Activated T-cell treated with anti-CD3 and anti-CD28 coated beads, Interleukin-2, amount 50 U/mL, for 72 hours (primary cell): Measurements from ENCODE around the gene SLC38A10. TPM values are rescaled to one million over a fixed set of nuclear protein-coding genes. Genes with fewer than 3 reads are reported as not detected.

ENCODE experiments used
- ATAC-seq, 2 donors: fragments of 150-1000 bp; cut with Tn5 transposase; replicated peaks in 1 of 2; 2 replicates each; pipeline ENCODE4 v1.10.0; 2021; ENCODE audit warnings: moderate library complexity in 2 of 2, mild to moderate bottlenecking in 1 of 2
- DNase-seq, 2 donors: peaks; one replicate each; pipeline ENCODE4 v3.0.0; 2021 to 2022; ENCODE audit warnings: mixed read lengths in 1 of 2
- H3K27ac Mint-ChIP-seq: one replicate; pipeline ENCODE4 v1.8.0; 2022; ENCODE audit warnings: mild to moderate bottlenecking, moderate library complexity, mixed read lengths
- H3K27me3 Mint-ChIP-seq: one replicate; pipeline ENCODE4 v1.8.0; 2022; ENCODE audit warnings: low read depth, mixed read lengths
- H3K36me3 Mint-ChIP-seq, 2 donors: one replicate each; pipeline ENCODE4 v1.8.0; 2022; ENCODE audit warnings: mixed read lengths in 2 of 2, mild to moderate bottlenecking in 1 of 2; ENCODE audit not compliant: insufficient read depth in 2 of 2
- H3K4me1 Mint-ChIP-seq: one replicate; pipeline ENCODE4 v1.8.0; 2022; ENCODE audit warnings: low read depth, mixed read lengths
- H3K4me3 Mint-ChIP-seq, 2 donors: one replicate each; pipeline ENCODE4 v1.8.0; 2022; ENCODE audit warnings: mild to moderate bottlenecking in 2 of 2, mixed read lengths in 2 of 2, moderate library complexity in 2 of 2
- H3K9me3 Mint-ChIP-seq, 2 donors: one replicate each; pipeline ENCODE4 v1.8.0; 2022; ENCODE audit warnings: mixed read lengths in 2 of 2
- total RNA-seq, 2 donors: library from RNA; stranded (reverse); gene quantifications; one replicate each; pipeline ENCODE4 v1.2.3, GENCODE V29; 2022

SLC38A10 gene
- total RNA-seq, 2 donors from 2014 or later: 49.8 to 63.6 TPM

DNA sequence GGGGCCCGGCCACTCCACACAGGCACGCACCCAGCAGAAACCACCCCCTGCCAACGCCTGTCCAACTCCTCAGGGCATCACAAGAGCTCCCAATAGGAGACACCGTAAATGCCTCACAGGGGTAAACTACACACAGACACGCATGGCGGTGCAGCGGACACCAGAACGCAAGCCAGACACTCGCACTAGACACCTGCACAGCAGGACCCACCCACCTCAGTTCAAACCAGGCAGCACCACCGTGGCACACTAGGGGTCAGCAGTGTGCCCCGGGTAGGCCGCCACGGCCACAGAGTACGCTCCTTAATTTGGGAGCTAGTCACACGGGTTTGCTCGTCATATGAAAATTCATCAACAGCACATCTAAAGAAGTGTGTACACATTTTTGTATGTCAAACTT is 3.4 kb downstream of the SLC38A10 start:
- H3K4me1 Mint-ChIP-seq: peaks cover 39% of the 10 kb centered on the region
- DNase-seq (peak; percentile 81 to 82), ATAC-seq (peak; percentile 60 to 61)
- no peaks in the 10 kb centered on the region for H3K9me3 Mint-ChIP-seq
- peaks cover 3 to 4% of the 10 kb centered on the region in 2 donors for H3K36me3 Mint-ChIP-seq
- H3K27ac Mint-ChIP-seq: no peak overlapping the region
- no peaks in the 10 kb centered on the region for H3K27me3 Mint-ChIP-seq
- no peak overlapping the region for H3K4me3 Mint-ChIP-seq

DNA sequence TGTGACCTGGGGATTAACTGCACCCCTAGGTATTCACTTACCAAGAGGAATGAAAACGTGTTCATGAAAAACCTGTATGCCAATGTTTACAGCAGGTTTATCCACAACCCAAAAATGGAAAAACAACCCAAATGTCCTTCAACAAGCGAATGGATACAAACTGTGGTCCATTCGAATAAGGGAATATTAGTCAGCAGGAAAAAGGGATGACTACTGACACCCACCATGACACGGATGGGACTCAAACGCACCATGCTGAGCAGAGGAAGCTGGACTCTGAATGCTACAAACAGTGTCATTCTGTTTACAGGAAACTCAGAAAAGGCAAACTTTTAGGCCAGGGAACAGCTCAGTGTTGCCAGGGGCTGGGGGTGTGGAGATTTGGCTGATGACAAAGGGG is 4.9 kb downstream of the SLC38A10 start:
- no peak overlapping the region for H3K4me3 Mint-ChIP-seq
- no peaks in the 10 kb centered on the region for H3K27me3 Mint-ChIP-seq
- H3K27ac Mint-ChIP-seq: no peak overlapping the region
- DNase-seq (no peak), ATAC-seq (no peak)
- H3K4me1 Mint-ChIP-seq: peaks cover 36% of the 10 kb centered on the region
- H3K36me3 Mint-ChIP-seq: peaks cover 3% of the 10 kb centered on the region in 2 donors
- no peaks in the 10 kb centered on the region for H3K9me3 Mint-ChIP-seq

DNA sequence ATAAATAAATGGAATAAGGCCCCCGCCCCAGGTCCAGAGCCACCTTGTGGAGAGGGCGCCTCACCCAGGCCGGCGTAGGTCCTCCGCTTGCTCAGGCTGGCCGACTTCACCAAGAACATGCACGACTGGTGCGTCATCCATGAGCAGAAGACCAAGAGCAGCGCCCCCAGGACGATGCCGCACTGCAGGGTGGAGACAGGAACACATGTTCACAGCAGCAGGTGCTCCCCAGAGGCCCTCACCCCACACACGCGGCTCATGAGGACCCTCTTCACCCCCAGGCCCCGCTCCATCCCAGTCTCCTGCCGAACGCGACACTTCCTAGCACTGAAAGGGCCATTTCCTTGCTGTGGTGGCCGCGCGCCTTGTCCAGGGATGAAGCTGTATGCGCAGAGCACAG is 5.5 kb downstream of the SLC38A10 start:
- Mint-ChIP-seq H3K36me3 (peaks cover 3% of the 10 kb centered on the region in 2 donors), H3K4me3 (no peak overlapping the region), H3K27ac (no peak overlapping the region), H3K4me1 (peaks cover 41% of the 10 kb centered on the region), H3K9me3 (no peaks in the 10 kb centered on the region), H3K27me3 (no peaks in the 10 kb centered on the region)
- DNase-seq (no peak), ATAC-seq (no peak)

DNA sequence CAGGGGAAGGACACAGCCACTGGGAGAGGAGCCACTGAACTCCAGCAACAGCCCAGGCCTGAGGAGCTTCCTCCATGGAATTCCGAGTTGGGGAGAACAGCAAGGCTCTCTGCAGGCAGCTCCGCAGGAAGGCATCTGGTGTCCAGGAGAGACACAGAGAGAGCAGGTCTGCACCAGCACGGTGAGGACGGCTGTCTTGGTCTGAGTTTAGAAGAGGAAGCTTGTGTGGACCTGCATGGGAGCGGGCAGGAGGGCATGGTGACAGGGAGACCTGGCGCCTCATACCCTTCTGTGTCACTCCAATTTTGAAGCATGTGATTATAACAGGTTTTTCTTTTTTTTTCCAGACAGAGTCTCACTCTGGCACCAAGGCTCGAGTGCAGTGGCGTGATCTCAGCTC is 6.4 kb downstream of the SLC38A10 start:
- Mint-ChIP-seq H3K27me3 (no peaks in the 10 kb centered on the region), H3K9me3 (no peaks in the 10 kb centered on the region), H3K4me1 (peaks cover 34% of the 10 kb centered on the region), H3K27ac (no peak overlapping the region), H3K4me3 (no peak overlapping the region), H3K36me3 (peaks cover 0 to 1% of the 10 kb centered on the region in 2 donors)
- no peak for ATAC-seq
- no peak for DNase-seq

DNA sequence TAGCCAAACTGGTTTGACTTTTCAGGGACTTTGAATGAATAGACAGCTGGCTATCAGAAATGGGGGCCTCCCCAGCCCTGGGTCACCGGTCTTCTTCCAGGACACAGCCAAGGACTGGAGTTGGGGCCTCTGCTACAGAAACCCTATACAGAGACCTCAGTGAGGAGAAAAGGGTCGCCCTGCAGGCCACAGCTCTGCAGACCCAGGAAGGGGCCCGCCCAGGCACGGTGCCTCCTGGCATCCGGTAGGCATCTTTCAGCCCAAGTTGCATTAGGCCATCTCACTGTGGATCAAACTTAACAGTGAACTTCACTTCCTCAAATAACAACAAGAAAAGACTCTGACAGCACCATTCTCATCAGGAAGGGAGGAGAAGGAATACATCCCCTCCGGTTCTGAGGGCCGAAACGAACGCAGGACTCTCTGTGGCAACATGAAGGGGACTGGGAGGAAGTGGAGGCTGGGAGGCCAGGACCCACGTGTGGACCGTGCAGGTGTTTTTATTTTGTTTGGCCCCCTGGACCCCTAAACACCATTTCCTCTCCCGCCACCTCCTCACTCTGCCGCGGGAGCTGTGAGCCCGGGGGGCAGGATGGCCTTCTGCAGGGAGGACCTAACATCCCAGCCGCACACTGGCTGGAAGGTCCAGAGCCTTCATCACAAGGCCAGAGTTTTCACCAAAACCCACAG is 7.2 kb downstream of the SLC38A10 start:
- Mint-ChIP-seq H3K27ac (peak overlapping the region; percentile 12), H3K36me3 (peaks cover 0 to 1% of the 10 kb centered on the region in 2 donors), H3K27me3 (no peaks in the 10 kb centered on the region), H3K9me3 (no peaks in the 10 kb centered on the region), H3K4me3 (peak overlapping the region in 1 of 2 donors; percentile 1), H3K4me1 (peaks cover 32% of the 10 kb centered on the region)
- ATAC-seq: no peak
- no peak for DNase-seq

DNA sequence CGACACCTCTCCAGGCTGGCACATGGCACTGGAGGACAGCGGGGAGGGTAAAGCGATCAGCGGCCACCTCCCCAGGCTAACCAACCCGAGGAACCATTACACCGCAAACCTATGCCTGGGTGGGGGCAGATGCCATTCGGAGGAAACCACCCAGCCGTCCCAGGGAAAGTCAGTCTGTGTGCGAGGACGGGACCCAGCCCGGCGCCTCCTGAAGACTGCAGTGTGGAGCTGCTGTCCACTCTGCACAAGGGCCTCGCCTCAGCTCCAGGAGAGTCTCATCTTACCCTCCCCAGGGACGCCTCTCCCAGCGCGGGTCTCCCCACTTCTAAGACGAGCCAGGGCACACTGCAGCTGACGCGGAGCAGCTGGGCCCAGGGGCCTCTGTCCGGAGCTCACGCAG is 8.0 kb downstream of the SLC38A10 start:
- H3K36me3 Mint-ChIP-seq: peaks cover 0 to 1% of the 10 kb centered on the region in 2 donors
- peaks cover 32% of the 10 kb centered on the region for H3K4me1 Mint-ChIP-seq
- no peaks in the 10 kb centered on the region for H3K9me3 Mint-ChIP-seq
- H3K27me3 Mint-ChIP-seq: no peaks in the 10 kb centered on the region
- peak overlapping the region; percentile 12 for H3K27ac Mint-ChIP-seq
- peak overlapping the region in 1 of 2 donors; percentile 1 for H3K4me3 Mint-ChIP-seq
- DNase-seq: no peak
- ATAC-seq: no peak

DNA sequence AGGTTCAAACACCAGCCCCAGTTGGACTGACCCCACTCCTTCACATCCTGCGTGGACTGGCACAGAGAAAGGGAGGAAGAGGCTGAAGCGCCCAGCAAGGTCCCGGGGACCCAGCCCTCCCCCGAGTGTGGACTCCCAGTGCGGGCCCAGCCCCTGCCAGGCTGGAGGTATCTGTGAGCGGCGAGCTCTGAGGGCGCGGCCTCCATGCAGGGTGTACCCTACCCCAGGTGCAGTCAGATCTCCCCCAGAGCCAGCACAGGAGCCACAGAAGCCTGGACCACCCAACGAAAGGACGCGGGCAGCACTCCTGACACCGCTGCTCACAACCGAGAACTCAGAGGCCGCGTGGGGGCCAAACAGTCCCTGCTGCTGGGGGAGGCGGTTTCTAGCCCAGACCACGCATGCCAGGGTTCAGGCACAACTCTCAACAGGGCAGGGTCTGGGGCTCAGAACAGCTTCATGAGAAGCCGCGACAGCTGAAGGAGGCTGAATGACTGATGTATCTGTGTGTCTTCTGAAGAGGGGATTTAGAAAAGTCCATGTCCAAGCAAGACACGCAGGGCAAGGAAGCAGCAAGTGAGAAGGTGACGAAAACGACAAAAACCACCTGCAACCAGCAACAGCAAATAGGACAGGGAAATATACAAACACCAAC is 8.5 kb downstream of the SLC38A10 start:
- ATAC-seq (no peak), DNase-seq (no peak)
- H3K27ac Mint-ChIP-seq: peak overlapping the region; percentile 76
- no peaks in the 10 kb centered on the region for H3K27me3 Mint-ChIP-seq
- H3K36me3 Mint-ChIP-seq: no peaks in the 10 kb centered on the region
- peaks cover 30% of the 10 kb centered on the region for H3K4me1 Mint-ChIP-seq
- no peaks in the 10 kb centered on the region for H3K9me3 Mint-ChIP-seq
- peak overlapping the region; percentile 88 to 89 for H3K4me3 Mint-ChIP-seq

DNA sequence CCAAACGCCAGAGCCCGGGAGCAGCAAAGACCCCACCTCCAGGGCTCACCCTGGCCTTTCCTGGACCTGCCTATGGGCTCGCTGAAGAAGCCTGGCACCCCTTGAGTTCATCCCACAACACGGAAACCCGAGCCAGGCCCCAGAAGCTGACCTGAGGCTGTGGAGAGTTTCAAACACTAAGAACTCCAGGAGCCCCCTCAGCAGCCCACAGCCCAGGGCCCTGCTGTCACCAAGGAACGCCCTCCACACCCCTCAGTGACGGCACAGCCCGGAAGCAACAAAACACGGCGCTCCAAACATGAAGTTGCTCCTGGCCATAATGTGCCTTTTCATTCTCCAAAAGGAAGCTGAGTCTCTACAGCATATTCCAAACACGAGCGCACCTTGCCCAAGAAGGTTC is 9.2 kb downstream of the SLC38A10 start:
- peaks cover 22% of the 10 kb centered on the region for H3K4me1 Mint-ChIP-seq

DNA sequence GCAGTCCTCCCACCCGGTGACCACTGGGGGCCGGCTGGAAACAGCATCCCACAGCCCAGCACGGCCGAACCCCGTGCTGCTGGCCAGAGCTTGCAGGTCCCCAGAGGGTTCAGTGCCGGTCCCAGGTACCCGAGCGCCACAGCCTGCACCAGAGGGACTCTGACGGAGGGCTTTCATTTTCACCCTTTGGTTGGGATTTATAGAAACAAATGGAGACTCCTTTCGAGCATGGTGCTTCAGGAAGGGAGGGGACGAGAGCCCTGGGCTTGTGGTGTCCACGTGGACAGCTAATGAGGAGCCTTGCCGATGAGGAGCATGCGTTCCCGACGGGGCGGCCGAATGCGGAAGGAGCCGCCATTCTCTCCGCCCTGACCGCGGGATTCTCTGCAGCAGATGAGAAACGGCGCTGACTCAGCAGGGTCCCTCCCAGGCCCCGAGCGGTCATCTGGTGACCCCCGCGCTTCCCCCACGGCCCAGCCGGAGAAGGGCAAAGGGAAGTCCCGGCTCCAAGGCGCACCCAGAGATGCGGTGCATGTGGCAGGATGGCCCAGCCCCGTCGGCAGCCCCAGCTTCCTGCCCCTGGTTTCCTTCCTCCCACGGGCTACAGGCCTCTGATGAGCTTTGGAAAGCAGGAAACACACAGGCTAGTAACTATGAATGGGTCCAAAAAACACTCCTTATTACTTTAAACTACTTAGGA is 9.8 kb downstream of the SLC38A10 start:
- H3K4me1 Mint-ChIP-seq: peaks cover 21% of the 10 kb centered on the region
- peak overlapping the region; percentile 88 to 89 for H3K4me3 Mint-ChIP-seq
- H3K9me3 Mint-ChIP-seq: no peaks in the 10 kb centered on the region
- DNase-seq: peak; percentile 60 to 66
- ATAC-seq: peak; percentile 81 to 87
- H3K36me3 Mint-ChIP-seq: no peaks in the 10 kb centered on the region
- peak overlapping the region; percentile 97 for H3K27ac Mint-ChIP-seq
- H3K27me3 Mint-ChIP-seq: no peaks in the 10 kb centered on the region

More for the DNA sequence above, 9.2 kb downstream of the SLC38A10 start:
- Mint-ChIP-seq H3K9me3 (no peaks in the 10 kb centered on the region), H3K27me3 (no peaks in the 10 kb centered on the region), H3K4me3 (peak overlapping the region; percentile 88 to 89), H3K36me3 (no peaks in the 10 kb centered on the region), H3K27ac (peak overlapping the region; percentile 97)
- DNase-seq: no peak
- no peak for ATAC-seq

DNA sequence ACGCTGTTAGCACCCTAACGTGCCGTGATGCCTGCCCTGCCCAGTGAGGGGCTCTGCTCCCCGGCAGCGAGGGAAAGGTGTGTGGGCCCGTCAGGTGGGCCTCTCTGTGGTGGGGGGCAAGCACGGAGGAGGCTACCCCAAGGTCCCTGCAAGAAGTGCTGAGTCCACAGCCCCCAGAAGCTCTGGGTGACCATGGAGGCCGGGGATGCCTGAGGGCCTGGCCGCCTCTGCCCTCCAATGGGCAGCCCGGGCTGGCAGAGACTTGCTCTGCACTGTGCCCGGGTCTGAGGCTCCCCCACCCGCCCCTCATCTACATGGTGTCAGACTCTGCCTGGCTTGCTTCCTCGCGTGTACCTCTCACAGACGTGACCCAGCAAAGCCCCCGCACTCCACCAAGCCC is 12.2 kb downstream of the SLC38A10 start:
- Mint-ChIP-seq H3K4me1 (peaks cover 21% of the 10 kb centered on the region), H3K27me3 (no peaks in the 10 kb centered on the region), H3K9me3 (no peaks in the 10 kb centered on the region), H3K4me3 (no peak overlapping the region), H3K36me3 (no peaks in the 10 kb centered on the region), H3K27ac (no peak overlapping the region)
- ATAC-seq: no peak
- no peak for DNase-seq

DNA sequence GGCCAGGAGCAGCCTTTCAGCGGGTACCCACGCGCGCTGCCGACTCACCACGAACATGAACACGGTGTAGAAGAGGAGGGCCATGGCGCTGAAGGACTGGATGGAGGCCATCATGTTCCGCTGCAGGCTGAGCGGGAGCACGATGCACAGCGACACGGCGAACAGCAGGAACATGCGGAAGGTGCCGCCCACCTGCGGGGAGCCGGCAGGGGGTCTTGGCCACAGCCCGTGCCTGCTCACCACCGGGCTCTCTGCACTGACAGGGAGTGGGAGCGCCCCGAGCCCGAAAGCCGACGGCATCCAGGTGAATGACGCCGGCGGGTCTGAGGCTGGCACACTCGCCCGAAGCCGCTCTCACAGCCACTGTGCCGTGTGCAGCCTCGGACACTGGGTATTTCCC is 13.0 kb downstream of the SLC38A10 start:
- Mint-ChIP-seq H3K9me3 (no peaks in the 10 kb centered on the region), H3K27ac (no peak overlapping the region), H3K27me3 (no peaks in the 10 kb centered on the region), H3K4me1 (peaks cover 20% of the 10 kb centered on the region), H3K36me3 (no peaks in the 10 kb centered on the region), H3K4me3 (no peak overlapping the region)
- DNase-seq (no peak), ATAC-seq (no peak)

DNA sequence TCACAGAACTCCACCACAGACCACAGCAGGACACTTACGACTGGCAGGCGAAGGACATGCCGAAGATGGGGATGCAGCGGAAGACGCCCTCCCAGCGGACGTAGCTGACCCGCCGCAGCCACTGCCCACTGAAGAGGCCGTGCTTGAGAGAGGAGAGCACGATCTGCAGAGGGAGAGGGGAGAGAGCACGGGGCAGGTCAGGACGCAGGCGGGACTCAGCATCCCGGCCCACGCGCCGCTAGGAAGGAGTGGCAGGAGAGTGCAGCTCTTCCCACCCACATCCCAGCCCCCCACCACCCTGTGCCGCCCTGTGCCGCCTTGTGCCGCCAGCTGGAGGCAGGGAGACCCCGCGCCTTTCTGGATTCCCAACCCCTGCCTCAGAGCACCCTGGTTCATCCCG is 14.5 kb downstream of the SLC38A10 start:
- no peaks in the 10 kb centered on the region for H3K9me3 Mint-ChIP-seq
- DNase-seq (no peak), ATAC-seq (no peak)
- peaks cover 10% of the 10 kb centered on the region for H3K4me1 Mint-ChIP-seq
- no peak overlapping the region for H3K27ac Mint-ChIP-seq
- peaks cover 0 to 1% of the 10 kb centered on the region in 2 donors for H3K36me3 Mint-ChIP-seq
- H3K4me3 Mint-ChIP-seq: no peak overlapping the region
- no peaks in the 10 kb centered on the region for H3K27me3 Mint-ChIP-seq
